ENCODE measurements around the gene FREY1. TPM values are rescaled to one million over a fixed set of nuclear protein-coding genes. Genes with fewer than 3 reads are reported as not detected.

The FREY1 gene
- total and polyA plus RNA-seq, 9 of the 15 experiments (the other 6 are each of a cell fraction or from before 2014, with no cell fraction given): 0.25 to 1.5 (median 1.1) TPM; not detected in 5

- no peak for TF ChIP-seq PBX2 (CRISPR knock-in tag; IDR thresholded peaks at IDR 0.05; ENCODE audit: low read depth)
- TF ChIP-seq PBX2 (tag; conservative IDR thresholded peaks at IDR 0.05; ENCODE audit: low read depth): no peak
- TF ChIP-seq IRF9 (tag; IDR thresholded peaks at IDR 0.05): peak; percentile 44; the same call in 1 of the 2 replicates
- TF ChIP-seq ZNF57 (CRISPR knock-in tag; IDR thresholded peaks at IDR 0.05): no peak
- no peak for TF ChIP-seq GABPB2 (CRISPR knock-in tag; conservative IDR thresholded peaks at IDR 0.05)
- TF ChIP-seq BCOR (IDR thresholded peaks at IDR 0.05): no peak
- TF ChIP-seq U2AF2 (optimal IDR thresholded peaks at IDR 0.05; ENCODE audit: low read depth, low read length): no peak
- no peak for TF ChIP-seq DACH1 (IDR thresholded peaks at IDR 0.05; ENCODE audit: partially characterized antibody)
- TF ChIP-seq ZNF408 (CRISPR knock-in tag; IDR thresholded peaks at IDR 0.05; ENCODE audit: low read depth): no peak
- no peak for TF ChIP-seq HOXB6 (CRISPR knock-in tag; IDR thresholded peaks at IDR 0.05; ENCODE audit: borderline replicate concordance)
- TF ChIP-seq SPI1 (IDR thresholded peaks at IDR 0.05; ENCODE audit: borderline replicate concordance, low read depth, low read length): no peak
- no peak for TF ChIP-seq GTF2B (IDR thresholded peaks at IDR 0.05; ENCODE audit: extremely low read depth, insufficient read length)
- no peak for TF ChIP-seq MEF2D (tag; conservative IDR thresholded peaks at IDR 0.05; ENCODE audit: low read depth)
- TF ChIP-seq NCOA4 (IDR thresholded peaks at IDR 0.05; ENCODE audit: partially characterized antibody): peak; percentile 96
- TF ChIP-seq RBM34 (IDR thresholded peaks at IDR 0.05; ENCODE audit: borderline replicate concordance, insufficient read depth, low read length): no peak
- no peak for TF ChIP-seq IRF1 (CRISPR knock-in tag; IDR thresholded peaks at IDR 0.05; ENCODE audit: borderline replicate concordance)
- TF ChIP-seq MCM5 (IDR thresholded peaks at IDR 0.05; ENCODE audit: low read depth): no peak
- TF ChIP-seq CTBP1 (IDR thresholded peaks at IDR 0.05; ENCODE audit: borderline replicate concordance): no peak
- TF ChIP-seq ZBTB1 (CRISPR knock-in tag; IDR thresholded peaks at IDR 0.05; ENCODE audit: borderline replicate concordance, low read depth): no peak
- no peak for TF ChIP-seq TARDBP (IDR thresholded peaks at IDR 0.05)
- TF ChIP-seq BRF2 (IDR thresholded peaks at IDR 0.05; ENCODE audit: borderline replicate concordance, insufficient read depth, insufficient read length): no peak
- TF ChIP-seq SMC3 (conservative IDR thresholded peaks at IDR 0.05; ENCODE audit: insufficient read depth, low read depth, low read length): 0 out of 2 replicates have a peak, but pooled peaks have one; percentile 8
- TF ChIP-seq NFE2 (IDR thresholded peaks at IDR 0.05; ENCODE audit: low read depth): no peak
Observed at GRCh38 chr11:45917623-45918330, 10.7 kb upstream of the FREY1 start, which contains the start of gene PEX16 (continued).

Measured in K562 (cell line).